Stimulated activated CD8-positive, alpha-beta memory T cell treated with anti-CD3 and anti-CD28 coated beads, Interleukin-7, amount 100 ng/mL, for 1 hour (primary cell): ENCODE measurements around the gene HK1.
A peak's percentile ranks its signal among the peaks of the same experiment; 100 is the strongest.

Experiments used
- DNase-seq, 2 donors: peaks; one replicate each; pipeline ENCODE4 v3.0.0-alpha.2; 2020; ENCODE audit warnings: low read depth in 2 of 2

HK1 gene

DNA sequence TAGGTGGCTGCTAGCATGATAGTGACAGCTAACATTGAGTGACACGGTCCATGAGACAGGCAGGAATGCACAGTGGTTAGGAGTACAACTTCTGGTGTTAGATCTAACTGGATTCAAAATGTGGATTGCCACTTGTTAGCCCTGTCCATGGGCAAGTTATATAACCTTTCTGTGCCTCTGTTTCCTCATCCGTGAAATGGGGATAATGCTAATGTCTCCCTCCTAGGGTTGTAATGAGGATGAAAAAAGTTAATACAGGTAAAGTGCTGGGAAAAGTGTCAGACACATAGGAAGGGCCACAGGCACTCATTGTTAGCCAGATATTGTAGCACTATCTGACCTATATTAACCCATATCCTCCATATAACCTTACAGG, 96.6 kb downstream of the HK1 start:
- DNase-seq: no peak

DNA sequence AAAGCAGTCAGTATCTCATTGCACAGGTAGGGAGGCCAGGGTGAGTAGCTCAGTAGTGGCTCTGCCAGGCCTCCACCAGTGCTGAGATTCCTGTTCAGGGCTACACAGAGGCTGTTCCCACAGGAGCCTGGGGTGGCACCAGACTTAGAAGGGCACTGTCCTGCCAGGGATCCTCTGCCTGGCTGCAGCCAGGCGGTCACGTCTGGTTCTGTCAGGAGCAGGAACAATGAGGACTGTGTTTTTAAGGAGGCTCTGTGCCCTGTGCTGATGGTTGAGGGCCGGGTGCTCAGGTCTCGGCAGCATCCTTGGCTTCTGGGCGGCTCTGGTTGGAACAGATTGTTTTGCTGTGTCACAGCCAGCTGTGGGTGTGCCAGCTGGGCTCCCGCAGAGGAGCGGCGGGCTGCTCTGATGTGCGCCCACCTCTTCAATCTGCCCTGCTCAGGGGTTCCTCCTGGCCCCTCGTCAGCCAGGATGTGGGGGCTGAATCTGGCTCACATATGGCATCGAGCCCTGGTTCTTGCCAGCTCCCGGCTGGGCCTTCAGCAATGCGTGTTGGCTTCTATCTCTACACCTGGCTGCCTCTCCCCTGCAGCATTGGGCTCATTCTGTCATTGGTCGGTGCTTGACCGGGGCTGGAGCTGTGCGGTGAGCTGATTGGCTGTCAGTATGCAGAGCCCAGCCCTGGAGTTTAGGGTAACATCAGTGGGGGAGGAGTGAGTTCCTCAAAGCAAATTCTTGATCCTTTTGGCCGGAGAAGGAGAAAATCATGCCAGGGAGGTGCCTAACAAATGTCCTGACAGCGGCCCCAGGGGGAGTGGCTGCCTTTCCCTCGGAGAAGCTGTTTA, 97.2 kb downstream of the HK1 start:
- no peak for DNase-seq

DNA sequence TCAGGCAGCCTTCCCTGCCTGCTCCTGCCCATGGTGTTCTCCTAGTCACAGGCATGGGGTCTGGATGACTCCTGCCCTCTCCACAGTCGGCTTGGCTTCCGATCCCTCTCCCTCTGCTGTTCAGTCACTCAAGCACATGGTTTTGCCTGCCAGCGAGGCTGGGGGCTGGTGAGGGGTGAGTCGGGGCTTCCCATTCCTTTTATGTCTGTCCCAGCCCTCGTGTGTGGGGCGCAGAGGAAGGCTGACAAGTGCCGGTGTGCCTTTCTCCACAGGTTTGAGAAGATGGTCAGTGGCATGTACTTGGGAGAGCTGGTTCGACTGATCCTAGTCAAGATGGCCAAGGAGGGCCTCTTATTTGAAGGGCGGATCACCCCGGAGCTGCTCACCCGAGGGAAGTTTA, 98.4 kb downstream of the HK1 start:
- DNase-seq: no peak

DNA sequence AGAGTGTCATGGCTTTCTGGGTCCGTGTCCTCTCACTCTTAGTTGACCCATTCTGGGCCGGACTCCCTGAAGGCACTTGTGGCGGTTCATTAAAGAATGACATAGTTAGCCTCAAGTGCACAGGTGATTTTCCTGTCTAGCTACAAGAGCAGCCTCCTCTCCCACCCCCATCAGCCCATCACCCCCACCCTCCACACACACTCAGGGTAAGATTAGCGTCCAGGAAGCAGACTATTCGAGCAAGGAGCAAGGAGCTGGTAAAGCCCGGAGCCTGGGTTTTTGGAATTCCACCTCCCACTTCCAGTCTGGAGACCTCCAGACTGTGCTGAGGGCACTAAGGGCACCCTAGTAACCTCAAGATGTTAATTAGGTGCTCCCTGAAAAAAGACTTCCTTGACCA, 98.9 kb downstream of the HK1 start:
- no peak for DNase-seq

DNA sequence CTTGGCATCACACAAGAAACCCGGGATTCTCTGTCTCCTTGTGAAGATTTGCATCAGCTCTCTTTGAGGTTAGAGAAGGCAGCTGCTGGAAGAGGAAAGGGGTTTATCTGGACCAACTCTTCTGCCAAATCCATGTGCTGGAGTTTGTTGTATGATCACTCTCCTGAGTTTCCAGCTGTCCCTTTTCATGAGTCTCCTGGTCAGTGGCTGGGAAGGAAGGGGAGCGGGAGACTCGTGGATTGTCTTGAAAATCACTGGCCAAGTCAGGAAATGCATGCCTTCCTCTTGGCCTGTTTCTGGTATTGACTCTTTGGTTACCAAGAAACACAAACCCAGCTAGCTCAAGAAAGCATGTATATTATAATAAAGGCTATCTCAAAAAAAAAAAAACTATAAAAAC, 99.6 kb downstream of the HK1 start:
- no peak for DNase-seq

DNA sequence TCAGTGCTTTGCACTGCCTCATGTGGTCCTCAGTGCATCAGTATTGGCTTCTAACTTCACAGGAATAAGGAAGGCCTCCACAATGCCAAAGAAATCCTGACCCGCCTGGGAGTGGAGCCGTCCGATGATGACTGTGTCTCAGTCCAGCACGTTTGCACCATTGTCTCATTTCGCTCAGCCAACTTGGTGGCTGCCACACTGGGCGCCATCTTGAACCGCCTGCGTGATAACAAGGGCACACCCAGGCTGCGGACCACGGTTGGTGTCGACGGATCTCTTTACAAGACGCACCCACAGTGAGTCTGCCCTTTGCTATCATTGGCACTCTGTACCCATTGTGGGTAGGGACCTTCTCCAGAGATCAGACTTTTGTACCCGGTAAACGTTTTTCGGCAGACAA, 101.5 kb downstream of the HK1 start:
- DNase-seq: no peak

DNA sequence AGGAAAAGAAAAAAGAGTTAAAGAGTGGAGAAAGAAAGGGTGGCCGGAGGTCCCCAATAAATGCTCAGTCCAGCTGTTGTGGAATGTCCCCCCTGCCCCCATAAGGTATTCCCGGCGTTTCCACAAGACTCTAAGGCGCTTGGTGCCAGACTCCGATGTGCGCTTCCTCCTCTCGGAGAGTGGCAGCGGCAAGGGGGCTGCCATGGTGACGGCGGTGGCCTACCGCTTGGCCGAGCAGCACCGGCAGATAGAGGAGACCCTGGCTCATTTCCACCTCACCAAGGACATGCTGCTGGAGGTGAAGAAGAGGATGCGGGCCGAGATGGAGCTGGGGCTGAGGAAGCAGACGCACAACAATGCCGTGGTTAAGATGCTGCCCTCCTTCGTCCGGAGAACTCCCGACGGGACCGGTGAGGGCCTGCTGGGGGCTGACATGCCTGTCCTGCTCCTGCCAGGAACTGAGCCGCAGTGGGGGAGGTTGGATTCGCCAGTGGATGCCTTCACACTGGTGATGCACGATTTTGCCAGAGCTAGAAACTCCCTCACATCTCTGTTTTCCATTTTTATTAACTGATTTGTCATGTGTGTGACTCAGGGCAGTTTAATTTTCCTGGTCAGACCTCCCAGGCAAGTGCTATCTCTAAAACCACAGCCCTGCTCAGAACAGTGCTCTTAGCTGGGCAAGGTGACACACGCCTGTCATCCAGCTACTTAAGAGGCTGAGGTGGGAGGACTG, 104.3 kb downstream of the HK1 start:
- DNase-seq: no peak

DNA sequence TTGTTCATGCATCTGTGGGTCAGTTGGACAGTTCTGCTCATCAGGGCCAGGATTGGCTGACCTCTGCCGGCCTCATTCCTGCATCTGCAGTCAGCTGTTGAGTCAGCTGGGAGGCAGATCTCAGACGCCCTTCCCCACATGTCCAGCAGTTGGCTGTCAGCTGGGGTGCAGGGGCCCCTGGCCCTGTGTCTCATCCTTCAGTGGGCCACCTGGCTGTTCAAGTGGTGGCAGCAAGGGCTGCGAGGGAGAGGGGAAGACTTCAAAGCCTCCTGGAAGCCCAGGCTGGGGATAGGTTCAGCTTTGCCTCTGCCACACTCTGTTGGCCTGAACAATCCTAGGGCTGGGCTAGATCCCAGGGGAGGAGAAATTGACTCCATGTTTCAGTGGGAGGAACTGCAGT, 105.3 kb downstream of the HK1 start:
- no peak for DNase-seq

DNA sequence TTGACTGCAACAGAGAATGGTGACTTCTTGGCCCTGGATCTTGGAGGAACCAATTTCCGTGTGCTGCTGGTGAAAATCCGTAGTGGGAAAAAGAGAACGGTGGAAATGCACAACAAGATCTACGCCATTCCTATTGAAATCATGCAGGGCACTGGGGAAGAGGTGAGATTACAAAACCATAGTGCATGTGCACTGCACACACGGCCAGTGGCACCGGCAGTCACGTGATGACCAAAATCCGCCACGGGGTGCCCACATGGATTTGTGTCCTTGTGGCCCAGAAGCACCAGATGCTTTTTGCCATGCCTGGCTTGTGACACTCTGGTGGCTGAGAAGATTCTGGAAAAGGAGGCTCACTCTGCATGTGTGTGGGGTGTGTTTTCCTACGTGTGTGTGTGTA, 106.0 kb downstream of the HK1 start:
- DNase-seq: no peak

DNA sequence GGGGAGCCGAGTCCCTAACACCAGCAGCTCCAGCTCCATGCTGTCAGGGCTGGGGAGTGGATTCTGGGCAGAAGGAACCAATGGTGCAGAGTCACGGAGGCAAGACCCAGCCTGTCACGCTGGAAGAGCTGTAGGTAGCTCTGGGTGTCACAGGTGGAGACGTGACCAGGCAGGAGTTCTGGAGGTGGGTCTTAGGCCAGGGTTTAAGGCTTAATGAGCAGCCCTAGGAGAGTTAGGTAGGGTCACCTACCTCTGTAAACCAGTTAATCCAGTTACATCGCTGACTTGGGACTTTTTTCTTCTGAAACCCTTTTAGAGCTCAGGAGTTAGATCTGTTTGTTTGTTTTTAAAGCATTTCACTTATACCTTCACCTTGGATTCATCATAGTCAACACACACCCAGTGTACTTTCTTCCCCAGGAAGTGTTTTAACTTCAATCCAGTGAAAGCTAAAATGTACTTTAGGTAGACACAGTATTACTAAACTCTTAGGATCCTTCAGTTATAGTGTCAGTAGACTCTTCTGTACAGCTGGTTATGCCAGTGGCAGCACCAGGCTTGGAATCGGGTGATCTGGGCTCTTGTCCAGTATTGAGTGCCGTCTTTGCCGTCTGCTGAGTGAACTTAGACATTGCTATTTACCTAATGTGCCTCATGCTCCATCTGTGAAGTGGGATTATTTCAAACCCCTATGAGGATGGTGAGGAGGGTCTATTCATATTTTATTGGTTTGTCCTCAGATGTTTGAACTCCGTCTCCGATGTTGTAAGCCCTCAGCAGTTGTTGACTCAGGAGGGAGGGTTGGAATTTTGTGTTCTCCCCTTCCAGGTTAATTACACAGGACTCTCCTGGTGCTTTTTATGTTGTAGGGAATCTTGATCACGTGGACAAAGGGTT, 107.4 kb downstream of the HK1 start:
- DNase-seq: no peak

DNA sequence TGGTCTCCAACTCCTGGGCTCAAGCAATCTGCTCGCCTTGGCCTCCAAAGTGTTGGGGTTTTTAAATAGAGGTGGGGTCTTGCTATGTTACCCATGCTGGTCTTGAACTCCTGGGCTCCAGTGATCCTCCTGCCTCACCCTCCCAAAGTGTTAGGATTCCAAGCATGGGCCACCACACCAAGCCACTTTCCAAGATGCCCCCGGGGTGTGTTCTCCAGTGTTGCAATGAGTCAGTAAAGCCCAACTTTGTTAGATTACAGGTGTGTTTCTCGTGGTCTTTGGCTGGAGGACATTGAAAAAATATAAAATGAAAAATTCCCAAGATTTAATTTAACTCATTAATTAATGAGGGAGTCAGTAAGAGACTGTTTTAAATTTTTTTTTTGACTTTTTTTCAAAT, 109.2 kb downstream of the HK1 start:
- DNase-seq: no peak

DNA sequence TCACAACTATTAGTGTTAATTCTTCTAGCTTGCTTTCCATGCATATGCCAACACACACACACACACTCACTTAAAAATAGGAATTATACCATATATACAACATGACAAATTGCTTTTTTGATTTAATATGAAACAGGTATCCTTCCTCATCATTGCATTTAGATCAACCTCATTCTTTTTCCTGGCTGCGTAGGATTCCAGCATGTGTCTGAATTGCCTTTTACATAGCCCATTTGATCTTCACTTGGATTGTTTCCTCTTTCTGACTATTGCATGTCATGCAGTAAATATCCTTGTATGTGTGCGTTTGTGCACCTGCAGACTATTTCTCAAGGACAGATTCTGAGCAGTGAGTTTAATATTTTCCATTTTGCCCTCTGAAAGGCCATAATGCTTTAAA, 110.2 kb downstream of the HK1 start:
- no peak for DNase-seq

DNA sequence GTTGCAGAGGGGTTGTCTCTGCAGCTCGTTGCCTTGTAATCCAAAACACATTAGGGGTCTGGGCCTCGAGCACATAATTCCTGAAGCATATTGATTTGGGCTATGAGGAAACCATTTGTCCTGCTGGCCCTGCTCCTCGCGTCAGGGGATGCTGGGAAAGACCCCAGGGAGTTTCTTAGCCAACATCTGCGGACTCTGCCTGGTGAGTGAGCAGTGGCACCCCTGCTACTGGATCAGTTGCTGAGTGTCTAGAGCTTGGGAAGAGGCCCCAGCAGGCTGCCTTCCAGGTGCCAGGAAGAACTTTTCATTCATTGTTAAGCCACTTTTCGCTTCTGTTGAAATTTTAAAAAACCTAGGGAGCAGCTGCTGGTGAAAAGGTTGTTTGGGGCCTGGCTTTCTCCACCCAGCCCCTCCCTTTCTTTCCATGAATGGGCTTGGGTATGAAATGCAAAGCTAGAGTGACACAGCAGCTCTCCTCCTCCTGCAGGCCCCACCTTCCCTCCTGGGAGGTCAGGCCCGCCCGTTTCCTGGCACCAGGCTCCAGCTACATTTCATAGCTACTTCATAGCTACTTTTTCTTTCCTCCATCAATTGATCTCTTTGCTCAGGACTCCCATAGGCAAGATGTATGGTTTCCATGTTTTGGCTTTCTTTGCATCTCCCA, 111.7 kb downstream of the HK1 start:
- no peak for DNase-seq

DNA sequence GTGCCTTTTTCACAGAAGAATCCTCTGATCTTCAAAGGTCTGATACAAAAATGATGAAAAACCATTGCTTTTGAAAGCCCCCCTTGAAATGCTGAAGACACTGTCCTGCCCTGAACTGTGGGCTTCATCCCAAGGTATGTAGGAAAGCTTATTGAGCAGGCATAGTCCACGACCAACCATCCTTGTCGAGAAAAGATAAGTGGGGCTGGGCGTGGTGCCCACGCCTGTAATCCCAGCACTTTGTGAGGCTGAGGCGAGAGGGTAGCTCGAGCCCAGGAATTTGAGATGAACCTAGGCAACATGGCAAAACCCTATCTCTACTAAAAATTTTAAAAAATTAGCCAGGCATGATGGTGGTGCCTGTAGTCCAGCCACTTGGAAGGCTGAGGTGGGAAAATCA, 112.9 kb downstream of the HK1 start:
- no peak for DNase-seq

DNA sequence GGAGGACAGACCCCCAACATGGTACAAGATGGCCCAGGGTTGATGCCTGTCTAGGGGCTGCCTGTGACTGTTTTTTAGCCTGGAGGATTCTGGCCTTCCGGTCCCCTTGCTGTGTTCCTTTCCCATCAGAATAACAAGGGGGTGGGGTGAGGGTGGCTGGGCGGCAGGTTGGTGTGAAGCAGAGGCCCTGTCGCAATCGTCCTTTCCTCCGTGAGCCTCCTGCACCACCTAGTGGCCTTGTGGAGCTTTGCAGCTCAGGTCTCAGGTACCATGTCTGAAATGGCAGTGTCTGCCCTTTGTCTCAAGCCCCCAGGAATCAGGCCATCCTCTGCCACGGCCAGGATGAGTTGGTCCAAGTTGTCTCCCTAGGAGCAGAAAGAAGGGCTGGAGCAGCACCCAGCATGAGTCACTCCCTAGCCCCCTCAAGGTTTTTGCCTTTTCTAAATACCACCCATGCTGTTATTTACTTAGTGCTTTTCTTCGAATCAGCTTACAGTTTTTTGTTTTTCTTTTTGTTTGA, 114.2 kb downstream of the HK1 start:
- peak; percentile 58 to 67 for DNase-seq

DNA sequence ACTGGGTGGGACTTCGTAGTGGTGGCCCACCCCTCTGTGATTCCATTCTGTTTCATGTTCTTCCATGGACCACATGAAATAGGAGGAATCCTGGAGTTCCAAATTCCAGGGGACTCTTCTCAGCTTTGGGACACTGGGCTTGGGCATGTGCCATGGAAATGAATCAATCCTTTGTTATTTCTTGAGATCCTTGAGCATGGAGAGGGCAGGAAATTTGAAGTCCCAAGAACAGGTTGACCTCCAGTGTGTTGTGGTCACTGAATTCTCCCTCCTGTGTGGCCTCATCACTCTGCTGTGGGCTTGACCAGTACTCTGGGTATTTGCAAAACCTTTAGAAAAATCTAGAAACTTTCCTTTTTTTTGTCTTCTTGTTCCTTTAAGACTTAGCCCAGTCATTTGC, 115.7 kb downstream of the HK1 start:
- no peak for DNase-seq

DNA sequence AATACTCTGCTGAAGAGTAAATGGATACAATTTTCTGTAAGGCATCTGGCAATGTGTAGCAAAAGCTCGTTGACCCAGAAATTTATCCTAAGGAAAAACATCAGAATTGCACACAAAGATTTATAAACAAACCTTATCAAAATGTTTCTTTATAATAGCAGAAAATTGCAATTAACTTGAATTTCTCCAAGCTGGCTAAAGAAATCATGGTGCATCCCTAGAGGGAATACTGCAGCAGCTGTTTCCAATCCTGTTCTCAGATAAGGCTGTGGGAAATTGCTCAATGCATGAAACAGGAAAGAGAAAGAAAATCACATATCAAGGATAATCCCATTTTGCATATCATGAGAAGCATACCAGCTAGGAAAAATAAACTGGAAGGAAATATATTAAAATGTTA, 119.7 kb downstream of the HK1 start:
- DNase-seq: no peak

DNA sequence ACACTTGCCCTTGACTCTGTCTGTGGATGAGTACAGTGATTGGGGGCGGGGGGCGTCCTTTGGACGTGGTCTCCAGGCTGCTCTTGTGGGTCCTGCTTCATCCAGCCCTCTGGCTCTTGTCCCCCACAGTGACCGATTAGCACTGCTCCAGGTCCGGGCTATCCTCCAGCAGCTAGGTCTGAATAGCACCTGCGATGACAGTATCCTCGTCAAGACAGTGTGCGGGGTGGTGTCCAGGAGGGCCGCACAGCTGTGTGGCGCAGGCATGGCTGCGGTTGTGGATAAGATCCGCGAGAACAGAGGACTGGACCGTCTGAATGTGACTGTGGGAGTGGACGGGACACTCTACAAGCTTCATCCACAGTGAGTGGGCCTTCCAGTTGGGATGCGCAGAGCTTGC, 120.2 kb downstream of the HK1 start:
- no peak for DNase-seq

DNA sequence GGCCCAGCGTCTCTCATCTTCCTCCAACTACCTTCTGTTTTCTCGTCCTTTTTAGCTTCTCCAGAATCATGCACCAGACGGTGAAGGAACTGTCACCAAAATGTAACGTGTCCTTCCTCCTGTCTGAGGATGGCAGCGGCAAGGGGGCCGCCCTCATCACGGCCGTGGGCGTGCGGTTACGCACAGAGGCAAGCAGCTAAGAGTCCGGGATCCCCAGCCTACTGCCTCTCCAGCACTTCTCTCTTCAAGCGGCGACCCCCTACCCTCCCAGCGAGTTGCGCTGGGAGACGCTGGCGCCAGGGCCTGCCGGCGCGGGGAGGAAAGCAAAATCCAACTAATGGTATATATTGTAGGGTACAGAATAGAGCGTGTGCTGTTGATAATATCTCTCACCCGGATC, 122.6 kb downstream of the HK1 start:
- DNase-seq: no peak

DNA sequence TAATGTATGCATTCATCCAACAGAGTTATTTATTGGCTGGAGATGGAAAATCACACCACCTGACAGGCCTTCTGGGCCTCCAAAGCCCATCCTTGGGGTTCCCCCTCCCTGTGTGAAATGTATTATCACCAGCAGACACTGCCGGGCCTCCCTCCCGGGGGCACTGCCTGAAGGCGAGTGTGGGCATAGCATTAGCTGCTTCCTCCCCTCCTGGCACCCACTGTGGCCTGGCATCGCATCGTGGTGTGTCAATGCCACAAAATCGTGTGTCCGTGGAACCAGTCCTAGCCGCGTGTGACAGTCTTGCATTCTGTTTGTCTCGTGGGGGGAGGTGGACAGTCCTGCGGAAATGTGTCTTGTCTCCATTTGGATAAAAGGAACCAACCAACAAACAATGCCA, 123.1 kb downstream of the HK1 start:
- DNase-seq: no peak

DNA sequence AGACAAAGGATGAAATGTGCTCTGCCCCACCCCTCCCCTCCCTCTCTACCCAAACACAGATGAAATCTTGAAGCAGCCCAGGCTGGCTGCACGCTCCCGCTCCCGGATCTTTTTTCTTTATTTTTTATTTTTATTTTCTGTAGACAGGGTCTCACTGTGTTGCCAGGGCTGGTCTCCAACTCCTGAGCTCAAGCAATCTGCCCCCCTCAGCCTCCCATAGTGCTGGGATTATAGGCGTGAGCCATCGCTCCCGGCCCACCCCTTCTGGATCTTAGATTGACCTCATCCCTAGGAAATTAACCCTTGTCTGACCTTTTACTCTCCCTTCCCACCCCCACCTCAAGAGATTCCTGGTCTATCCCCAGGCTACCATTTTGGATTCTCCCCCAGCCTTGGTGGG, 124.1 kb downstream of the HK1 start:
- DNase-seq: no peak

DNA sequence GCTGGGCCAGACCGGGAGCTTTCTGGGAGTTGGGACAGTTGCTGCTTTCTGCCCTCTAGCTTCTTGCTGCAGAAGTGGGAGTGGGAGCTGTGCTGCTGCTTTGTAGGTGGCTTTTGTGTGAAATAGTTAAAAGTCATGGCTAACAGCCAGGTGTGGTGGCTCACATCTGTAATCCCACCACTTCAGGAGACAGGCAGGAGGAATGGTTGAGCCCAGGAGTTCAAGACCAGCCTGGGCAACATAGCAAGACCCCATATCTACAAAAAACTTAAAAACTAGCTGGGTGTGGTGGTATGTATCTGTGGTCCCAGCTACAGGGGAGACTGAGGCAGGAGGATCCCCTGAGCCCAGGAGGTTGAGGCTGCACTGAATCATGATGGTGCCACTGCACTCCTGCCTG, 124.8 kb downstream of the HK1 start:
- DNase-seq: no peak
